Activated T-helper 1 cell treated with Interleukin-2 at 50 U/mL for 16 hours (primary cell): ENCODE data around the gene SLC13A5.
"Not testable (repeated sequence)": the region's sequence is repeated elsewhere in the genome, so short reads cannot be mapped to it uniquely, and the experiment has no call there.

ENCODE experiments used
- DNase-seq: peaks from one replicate; pipeline ENCODE4 v3.0.0-alpha.2; 2020; ENCODE audit warnings: low read depth

SLC13A5 gene

GRCh38 chr17:6683730-6684459, 29.3 kb downstream of the SLC13A5 start:
- DNase-seq, result no peak

GRCh38 chr17:6683081-6683684, 30.0 kb downstream of the SLC13A5 start:
- DNase-seq, result no peak

GRCh38 chr17:6682339-6682738, 30.8 kb downstream of the SLC13A5 start:
- no peak for DNase-seq

GRCh38 chr17:6681671-6682070, 31.5 kb downstream of the SLC13A5 start:
- no peak for DNase-seq

- no peak for DNase-seq
Observed at GRCh38 chr17:6681176-6681575, 32.0 kb downstream of the SLC13A5 start.

- DNase-seq, result no peak
Observed at GRCh38 chr17:6679241-6679640, 33.9 kb downstream of the SLC13A5 start.

GRCh38 chr17:6677946-6678345, 35.2 kb downstream of the SLC13A5 start:
- DNase-seq, result no peak

GRCh38 chr17:6677158-6677831, 35.9 kb downstream of the SLC13A5 start:
- DNase-seq, result no peak

- DNase-seq, result no peak
Observed at GRCh38 chr17:6676802-6677157, 36.4 kb downstream of the SLC13A5 start.

- no peak for DNase-seq
Observed at GRCh38 chr17:6675201-6675825, 37.9 kb downstream of the SLC13A5 start.

GRCh38 chr17:6674586-6674985, 38.6 kb downstream of the SLC13A5 start:
- DNase-seq, result no peak

GRCh38 chr17:6671431-6671830, 41.7 kb downstream of the SLC13A5 start:
- no peak for DNase-seq

GRCh38 chr17:6670999-6671398, 42.2 kb downstream of the SLC13A5 start:
- DNase-seq, result no peak

GRCh38 chr17:6670571-6670970, 42.6 kb downstream of the SLC13A5 start:
- DNase-seq, result no peak

GRCh38 chr17:6669479-6670212, 43.5 kb downstream of the SLC13A5 start:
- DNase-seq, result no peak

- DNase-seq, result no peak
Observed at GRCh38 chr17:6668727-6669425, 44.3 kb downstream of the SLC13A5 start.

- DNase-seq, result no peak
Observed at GRCh38 chr17:6668219-6668618, 45.0 kb downstream of the SLC13A5 start.

- no peak for DNase-seq
Observed at GRCh38 chr17:6667516-6667915, 45.7 kb downstream of the SLC13A5 start.

GRCh38 chr17:6666557-6666956, 46.6 kb downstream of the SLC13A5 start:
- no peak for DNase-seq

- DNase-seq, result no peak
Observed at GRCh38 chr17:6666077-6666521, 47.1 kb downstream of the SLC13A5 start.

GRCh38 chr17:6663200-6663599, 50.0 kb downstream of the SLC13A5 start:
- not testable (repeated sequence) for DNase-seq

GRCh38 chr17:6661464-6661848, 51.7 kb downstream of the SLC13A5 start:
- DNase-seq, result no peak
